ENCODE measurements around the gene TRMO. TPM values are rescaled to one million over a fixed set of nuclear protein-coding genes. Genes with fewer than 3 reads are reported as not detected.

Gene TRMO
- total and polyA plus RNA-seq, 9 of the 15 experiments (the other 6 are each of a cell fraction or from before 2014, with no cell fraction given): 5.6 to 22.4 (median 16.2) TPM

DNA sequence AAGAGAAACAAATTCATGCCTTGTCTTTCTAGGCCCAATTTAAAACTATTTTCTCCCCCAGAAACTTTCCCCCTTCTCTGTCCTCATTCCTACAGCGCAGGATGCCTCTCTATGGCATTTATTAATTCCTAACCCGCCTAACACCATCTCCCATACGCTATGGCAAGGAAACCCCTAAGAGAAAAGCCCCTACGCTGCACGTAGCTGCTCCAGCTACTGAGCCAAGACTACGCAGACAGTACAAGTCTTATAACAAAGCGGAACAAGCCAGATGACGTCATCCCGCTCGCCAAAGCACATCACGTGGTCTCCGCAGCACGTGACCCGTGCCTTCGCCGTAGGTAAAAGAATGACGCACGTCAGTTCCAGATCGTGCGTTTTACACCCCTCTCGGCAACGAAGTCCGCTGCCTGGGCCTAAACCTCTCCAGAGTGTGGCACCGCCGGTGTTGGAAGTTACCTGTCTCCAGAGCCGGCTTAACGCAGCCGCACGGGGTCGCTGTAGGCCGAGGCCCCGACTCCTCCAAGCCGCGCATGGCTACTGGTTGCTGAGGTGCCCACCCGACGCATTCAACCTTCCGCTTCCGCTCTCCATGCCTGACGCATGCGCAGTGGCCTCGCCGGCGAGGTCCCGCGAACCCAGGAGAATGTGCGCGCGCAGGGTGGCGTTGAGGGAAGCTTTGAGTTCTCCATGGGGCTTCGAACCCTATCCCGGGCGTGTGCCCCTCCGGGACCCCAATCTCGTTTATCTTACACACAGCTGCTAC lies at the start of gene TRMO (continued):
- TF ChIP-seq, protein P1, sequence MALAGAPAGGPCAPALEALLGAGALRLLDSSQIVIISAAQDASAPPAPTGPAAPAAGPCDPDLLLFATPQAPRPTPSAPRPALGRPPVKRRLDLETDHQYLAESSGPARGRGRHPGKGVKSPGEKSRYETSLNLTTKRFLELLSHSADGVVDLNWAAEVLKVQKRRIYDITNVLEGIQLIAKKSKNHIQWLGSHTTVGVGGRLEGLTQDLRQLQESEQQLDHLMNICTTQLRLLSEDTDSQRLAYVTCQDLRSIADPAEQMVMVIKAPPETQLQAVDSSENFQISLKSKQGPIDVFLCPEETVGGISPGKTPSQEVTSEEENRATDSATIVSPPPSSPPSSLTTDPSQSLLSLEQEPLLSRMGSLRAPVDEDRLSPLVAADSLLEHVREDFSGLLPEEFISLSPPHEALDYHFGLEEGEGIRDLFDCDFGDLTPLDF (CRISPR knock-in tag; IDR thresholded peaks at IDR 0.05): peak; percentile 92
- TF ChIP-seq SMARCE1 (IDR thresholded peaks at IDR 0.05): peak; percentile 85
- TF ChIP-seq TCF3 (CRISPR knock-in tag; IDR thresholded peaks at IDR 0.05): peak; percentile 43; the same call in 1 of the 2 replicates
- TF ChIP-seq ZNF431 (CRISPR knock-in tag; IDR thresholded peaks at IDR 0.05): no peak
- no peak for TF ChIP-seq ZFP30 (CRISPR knock-in tag; IDR thresholded peaks at IDR 0.05; ENCODE audit: borderline replicate concordance)
- peak; percentile 73; the same call in 1 of the 2 replicates for TF ChIP-seq HDAC8 (tag; IDR thresholded peaks at IDR 0.05)
- TF ChIP-seq ADNP (tag; IDR thresholded peaks at IDR 0.05): no peak
- TF ChIP-seq FOXP1 (CRISPR knock-in tag; IDR thresholded peaks at IDR 0.05): no peak
- peak; percentile 93 for TF ChIP-seq TARDBP (IDR thresholded peaks at IDR 0.05)
- TF ChIP-seq HNRNPK (IDR thresholded peaks at IDR 0.05; ENCODE audit: low read depth, low read length, poor library complexity, severe bottlenecking): no peak
- no peak for TF ChIP-seq TSC22D4 (tag; IDR thresholded peaks at IDR 0.05)
- TF ChIP-seq RB1 (IDR thresholded peaks at IDR 0.05; ENCODE audit: low read depth): no peak
- TF ChIP-seq MAFK (IDR thresholded peaks at IDR 0.05; ENCODE audit: low read length): no peak
- TF ChIP-seq, protein P2, sequence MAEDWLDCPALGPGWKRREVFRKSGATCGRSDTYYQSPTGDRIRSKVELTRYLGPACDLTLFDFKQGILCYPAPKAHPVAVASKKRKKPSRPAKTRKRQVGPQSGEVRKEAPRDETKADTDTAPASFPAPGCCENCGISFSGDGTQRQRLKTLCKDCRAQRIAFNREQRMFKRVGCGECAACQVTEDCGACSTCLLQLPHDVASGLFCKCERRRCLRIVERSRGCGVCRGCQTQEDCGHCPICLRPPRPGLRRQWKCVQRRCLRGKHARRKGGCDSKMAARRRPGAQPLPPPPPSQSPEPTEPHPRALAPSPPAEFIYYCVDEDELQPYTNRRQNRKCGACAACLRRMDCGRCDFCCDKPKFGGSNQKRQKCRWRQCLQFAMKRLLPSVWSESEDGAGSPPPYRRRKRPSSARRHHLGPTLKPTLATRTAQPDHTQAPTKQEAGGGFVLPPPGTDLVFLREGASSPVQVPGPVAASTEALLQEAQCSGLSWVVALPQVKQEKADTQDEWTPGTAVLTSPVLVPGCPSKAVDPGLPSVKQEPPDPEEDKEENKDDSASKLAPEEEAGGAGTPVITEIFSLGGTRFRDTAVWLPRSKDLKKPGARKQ (CRISPR knock-in tag; IDR thresholded peaks at IDR 0.05): no peak
- TF ChIP-seq, protein P3, sequence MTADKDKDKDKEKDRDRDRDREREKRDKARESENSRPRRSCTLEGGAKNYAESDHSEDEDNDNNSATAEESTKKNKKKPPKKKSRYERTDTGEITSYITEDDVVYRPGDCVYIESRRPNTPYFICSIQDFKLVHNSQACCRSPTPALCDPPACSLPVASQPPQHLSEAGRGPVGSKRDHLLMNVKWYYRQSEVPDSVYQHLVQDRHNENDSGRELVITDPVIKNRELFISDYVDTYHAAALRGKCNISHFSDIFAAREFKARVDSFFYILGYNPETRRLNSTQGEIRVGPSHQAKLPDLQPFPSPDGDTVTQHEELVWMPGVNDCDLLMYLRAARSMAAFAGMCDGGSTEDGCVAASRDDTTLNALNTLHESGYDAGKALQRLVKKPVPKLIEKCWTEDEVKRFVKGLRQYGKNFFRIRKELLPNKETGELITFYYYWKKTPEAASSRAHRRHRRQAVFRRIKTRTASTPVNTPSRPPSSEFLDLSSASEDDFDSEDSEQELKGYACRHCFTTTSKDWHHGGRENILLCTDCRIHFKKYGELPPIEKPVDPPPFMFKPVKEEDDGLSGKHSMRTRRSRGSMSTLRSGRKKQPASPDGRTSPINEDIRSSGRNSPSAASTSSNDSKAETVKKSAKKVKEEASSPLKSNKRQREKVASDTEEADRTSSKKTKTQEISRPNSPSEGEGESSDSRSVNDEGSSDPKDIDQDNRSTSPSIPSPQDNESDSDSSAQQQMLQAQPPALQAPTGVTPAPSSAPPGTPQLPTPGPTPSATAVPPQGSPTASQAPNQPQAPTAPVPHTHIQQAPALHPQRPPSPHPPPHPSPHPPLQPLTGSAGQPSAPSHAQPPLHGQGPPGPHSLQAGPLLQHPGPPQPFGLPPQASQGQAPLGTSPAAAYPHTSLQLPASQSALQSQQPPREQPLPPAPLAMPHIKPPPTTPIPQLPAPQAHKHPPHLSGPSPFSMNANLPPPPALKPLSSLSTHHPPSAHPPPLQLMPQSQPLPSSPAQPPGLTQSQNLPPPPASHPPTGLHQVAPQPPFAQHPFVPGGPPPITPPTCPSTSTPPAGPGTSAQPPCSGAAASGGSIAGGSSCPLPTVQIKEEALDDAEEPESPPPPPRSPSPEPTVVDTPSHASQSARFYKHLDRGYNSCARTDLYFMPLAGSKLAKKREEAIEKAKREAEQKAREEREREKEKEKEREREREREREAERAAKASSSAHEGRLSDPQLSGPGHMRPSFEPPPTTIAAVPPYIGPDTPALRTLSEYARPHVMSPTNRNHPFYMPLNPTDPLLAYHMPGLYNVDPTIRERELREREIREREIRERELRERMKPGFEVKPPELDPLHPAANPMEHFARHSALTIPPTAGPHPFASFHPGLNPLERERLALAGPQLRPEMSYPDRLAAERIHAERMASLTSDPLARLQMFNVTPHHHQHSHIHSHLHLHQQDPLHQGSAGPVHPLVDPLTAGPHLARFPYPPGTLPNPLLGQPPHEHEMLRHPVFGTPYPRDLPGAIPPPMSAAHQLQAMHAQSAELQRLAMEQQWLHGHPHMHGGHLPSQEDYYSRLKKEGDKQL (CRISPR knock-in tag; IDR thresholded peaks at IDR 0.05; ENCODE audit: borderline replicate concordance): no peak
- no peak for TF ChIP-seq DACH1 (IDR thresholded peaks at IDR 0.05; ENCODE audit: partially characterized antibody)
- TF ChIP-seq PHB (CRISPR knock-in tag; IDR thresholded peaks at IDR 0.05): no peak
- TF ChIP-seq KAT8 (IDR thresholded peaks at IDR 0.05; ENCODE audit: low read depth): peak; percentile 57; the same call in 1 of the 2 replicates
- no peak; the same call in 1 of the 2 replicates for TF ChIP-seq TAL1 (IDR thresholded peaks at IDR 0.05)
- TF ChIP-seq NFYB (IDR thresholded peaks at IDR 0.05; ENCODE audit: extremely low read depth, insufficient read length): no peak
- TF ChIP-seq CXXC5 (CRISPR knock-in tag; IDR thresholded peaks at IDR 0.05): peak; percentile 98
- TF ChIP-seq SMAD4 (CRISPR knock-in tag; conservative IDR thresholded peaks at IDR 0.05): peak; percentile 91
